ENCODE measurements around the gene SRRM2.

Gene SRRM2

DNA sequence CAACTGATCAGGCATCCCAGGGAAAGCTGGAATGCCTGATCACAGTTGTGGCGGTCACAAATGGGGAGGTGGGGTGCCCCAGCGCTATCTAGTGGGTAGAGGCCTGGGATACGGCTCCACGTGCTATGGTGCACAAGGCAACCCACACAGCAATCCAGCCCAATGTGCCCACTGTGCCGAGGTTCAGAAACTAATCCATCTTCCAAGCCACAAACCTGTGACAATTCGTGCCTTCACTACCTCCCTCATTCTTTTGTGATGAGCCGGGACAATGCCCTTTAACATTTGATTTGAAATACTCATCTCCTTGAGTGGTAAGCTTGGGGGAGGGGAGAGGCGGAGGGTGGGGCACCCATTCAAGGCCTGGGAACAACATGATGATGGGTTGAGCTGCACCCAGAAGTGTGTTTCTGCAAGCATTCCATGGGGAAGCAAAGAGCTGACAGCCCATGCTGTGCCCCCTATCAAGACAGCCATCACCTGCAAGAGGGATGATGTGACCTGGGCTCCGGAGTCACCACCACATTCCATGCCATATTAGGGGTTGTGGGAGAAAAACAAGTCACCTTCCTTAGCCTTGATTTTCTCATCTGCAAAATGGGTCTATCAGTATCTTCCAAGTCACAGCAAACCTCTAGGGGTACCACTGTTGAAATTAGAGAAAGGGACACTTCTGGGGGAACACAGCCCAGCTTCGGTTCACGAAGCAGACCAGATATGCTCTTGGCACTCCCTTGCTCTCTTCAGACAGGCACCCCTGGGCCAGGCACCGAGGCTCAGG is 20.9 kb downstream of the SRRM2 start:
- Mint-ChIP-seq H3K27ac (peak overlapping the region; percentile 7), H3K4me3 (no peak overlapping the region), H3K27me3 (no peaks in the 10 kb centered on the region), H3K9me3 (no peaks in the 10 kb centered on the region), H3K36me3 (peaks cover 39% of the 10 kb centered on the region), H3K4me1 (peaks cover 49% of the 10 kb centered on the region)
- no peak for ATAC-seq

DNA sequence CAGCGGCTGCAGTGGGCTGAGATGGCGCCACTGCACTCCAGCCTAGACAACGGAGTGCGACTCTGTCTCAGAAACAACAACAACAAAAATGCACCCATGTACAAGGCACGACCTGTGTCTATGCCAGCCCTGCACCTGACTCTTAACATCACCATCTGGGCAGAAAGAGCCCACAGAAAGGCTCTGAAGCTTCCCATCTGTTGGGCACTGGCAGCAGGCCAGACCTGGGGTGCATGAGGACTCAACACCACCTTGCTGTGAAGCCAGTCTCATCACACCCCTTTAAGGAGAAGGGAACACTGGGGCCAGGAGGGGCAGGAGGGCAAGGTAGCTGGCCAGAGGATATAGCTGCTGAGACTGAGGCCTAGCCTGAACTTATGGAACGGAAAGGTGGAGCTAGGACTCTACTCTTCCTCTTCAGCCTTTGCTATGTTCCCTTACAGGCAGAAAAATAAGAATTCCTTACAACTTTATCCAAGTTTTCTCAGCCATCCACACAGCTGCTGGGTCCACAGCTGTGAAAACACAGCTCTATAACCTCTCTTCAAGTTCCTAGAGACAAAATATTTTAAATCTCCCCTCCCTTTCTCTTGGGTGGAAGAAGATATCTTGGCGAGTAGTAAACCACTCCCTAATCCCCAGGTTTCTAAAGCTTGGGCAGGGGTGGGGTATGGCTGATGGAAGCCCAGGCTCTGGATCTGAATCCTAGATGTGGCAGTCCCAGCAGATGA is 21.9 kb downstream of the SRRM2 start:
- Mint-ChIP-seq H3K27me3 (no peaks in the 10 kb centered on the region), H3K27ac (peak overlapping the region; percentile 24), H3K9me3 (no peaks in the 10 kb centered on the region), H3K4me1 (peaks cover 47% of the 10 kb centered on the region), H3K36me3 (peaks cover 31% of the 10 kb centered on the region), H3K4me3 (no peak overlapping the region)
- no peak for ATAC-seq

DNA sequence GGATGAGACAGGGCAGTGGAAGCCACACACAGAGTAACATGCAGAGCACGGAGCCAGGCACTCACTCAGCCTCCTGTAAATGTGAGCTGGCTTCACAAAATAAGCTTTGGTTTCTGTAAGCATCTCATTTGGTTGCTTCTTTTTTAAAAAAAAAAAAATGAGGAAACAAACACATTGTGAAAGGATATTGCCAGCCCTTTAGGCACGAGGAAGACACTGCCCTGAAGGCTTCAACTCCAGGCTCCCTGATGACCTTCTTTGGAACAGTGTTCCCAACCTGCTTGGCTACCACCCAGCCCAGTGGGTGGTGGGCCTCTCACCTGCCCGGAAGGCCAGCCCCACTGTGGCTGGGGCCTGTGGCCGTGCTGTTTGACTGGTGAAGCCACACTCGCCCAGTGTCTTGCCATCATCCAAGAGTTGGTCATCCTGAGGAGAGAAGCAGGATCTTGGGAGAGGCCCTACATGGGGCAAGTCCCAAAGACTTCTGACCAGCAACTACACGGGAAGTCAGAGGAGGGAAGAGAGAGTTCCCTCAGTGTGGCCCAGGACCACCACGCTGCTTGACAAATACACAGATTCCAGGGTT is 22.8 kb downstream of the SRRM2 start:
- Mint-ChIP-seq H3K9me3 (no peaks in the 10 kb centered on the region), H3K36me3 (peaks cover 22% of the 10 kb centered on the region), H3K4me3 (peak overlapping the region; percentile 41), H3K4me1 (peaks cover 46% of the 10 kb centered on the region), H3K27me3 (no peaks in the 10 kb centered on the region), H3K27ac (no peak overlapping the region)
- no peak for ATAC-seq

DNA sequence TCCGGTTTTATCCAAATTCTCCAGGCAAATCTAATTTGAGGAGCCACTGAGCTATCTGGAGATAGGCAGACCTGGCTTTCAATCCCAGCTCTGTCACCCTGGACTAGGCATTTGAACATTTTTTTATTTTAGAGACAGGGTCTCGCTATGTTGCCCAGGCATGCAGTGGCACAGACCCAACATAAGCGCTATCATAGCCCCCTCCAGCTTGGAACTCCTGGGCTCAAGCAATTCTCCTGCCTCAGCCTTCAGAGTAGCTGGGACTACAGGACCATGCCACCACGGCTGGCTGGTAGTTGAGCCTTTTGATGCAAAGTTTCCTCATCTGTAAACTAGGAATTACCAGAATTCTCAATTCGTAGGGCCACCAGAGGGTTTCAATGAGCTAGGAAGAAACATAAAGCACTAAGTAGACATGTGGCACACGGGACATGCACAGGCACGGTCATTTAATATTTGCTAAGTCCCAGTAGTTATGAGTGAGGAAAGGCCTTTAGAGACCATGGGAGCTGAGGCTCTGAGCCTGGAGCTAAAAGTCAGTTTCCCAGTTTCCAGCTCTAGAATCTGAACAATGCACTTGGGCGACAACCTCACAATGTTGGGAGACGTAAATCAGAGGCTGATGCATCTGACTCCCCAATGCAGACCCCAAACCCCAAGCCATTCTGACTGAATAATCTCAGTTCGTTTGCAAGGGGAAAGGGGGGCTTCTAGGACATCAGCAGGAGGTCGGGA is 23.5 kb downstream of the SRRM2 start:
- Mint-ChIP-seq H3K4me1 (peaks cover 43% of the 10 kb centered on the region), H3K4me3 (peak overlapping the region; percentile 91), H3K9me3 (no peaks in the 10 kb centered on the region), H3K27me3 (no peaks in the 10 kb centered on the region), H3K36me3 (peaks cover 17% of the 10 kb centered on the region), H3K27ac (peak overlapping the region; percentile 99)
- no peak for ATAC-seq

DNA sequence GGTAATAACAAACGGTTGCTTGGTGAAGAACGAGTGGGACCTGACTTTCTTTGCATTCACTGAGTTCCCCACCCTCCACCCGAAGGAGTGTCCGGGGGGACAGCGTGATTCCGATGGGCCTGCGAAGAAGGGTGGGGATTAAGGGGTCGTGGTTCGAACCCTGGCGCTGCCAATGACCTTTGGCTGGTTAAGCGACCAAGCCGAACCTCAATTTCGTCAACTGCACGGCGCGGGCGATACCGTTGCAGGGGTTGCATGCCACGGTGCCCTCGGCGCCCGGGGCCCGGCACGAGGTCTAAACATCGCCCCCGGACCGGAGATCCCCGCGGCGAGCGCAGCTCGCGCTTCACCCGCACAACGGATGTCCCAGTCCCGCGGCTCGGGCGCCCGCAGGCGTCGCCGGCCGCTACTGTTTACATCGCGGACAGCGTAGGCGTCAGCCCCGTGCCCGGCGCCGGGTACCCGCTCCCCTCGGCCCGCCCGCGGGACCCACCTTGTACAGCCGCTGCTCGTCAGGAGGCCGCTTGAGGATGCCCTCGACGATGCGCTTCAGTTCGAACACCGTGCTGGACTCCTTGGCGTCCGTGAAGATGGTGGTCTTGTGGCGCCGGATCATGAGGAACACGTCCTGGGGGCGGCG is 24.2 kb downstream of the SRRM2 start:
- H3K4me1 Mint-ChIP-seq: peaks cover 40% of the 10 kb centered on the region
- ATAC-seq: peak; percentile 65

DNA sequence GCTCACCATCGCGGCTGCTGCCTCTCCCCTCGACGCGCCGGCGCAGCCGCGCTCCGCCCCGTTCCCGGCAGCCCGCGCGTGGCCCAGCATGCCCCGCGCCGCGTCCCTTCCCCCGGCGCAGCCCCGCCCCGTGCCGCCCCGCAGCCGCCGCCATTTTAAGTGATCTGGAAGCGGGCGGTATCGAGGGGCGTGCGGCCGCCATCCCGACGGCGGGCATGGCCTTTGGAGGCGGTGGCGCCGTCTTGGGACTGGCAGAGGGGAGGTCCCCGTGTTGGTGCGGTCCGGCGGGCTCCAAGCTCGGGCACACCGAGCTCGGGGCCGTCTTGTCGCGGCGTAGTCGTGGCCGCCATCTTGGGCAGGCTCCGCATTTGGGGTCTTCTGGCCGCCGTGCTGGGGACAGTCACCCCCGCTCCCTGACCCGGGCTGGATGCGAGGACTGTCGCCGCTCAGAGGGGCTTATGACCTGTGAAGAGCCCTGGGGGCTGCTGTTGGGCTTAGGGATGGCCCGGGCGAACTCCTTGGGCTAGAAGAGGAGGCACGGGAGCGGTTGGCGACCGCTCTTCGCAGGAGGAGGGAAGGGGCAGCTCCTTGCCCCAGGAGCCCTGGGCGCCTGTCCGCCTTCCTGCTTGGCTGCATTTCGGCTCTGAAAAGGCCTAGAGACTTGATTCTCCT is 24.9 kb downstream of the SRRM2 start, which contains the start of gene ELOB:
ELOB (minus strand) TSS at position 50 of the 672 bp plus-strand sequence; CDS start at position 9, 41 bp downstream.
- no peaks in the 10 kb centered on the region for H3K9me3 Mint-ChIP-seq
- peaks cover 8% of the 10 kb centered on the region for H3K36me3 Mint-ChIP-seq

More for the DNA sequence above, 24.2 kb downstream of the SRRM2 start:
- Mint-ChIP-seq H3K9me3 (no peaks in the 10 kb centered on the region), H3K4me3 (peak overlapping the region; percentile 91), H3K36me3 (peaks cover 13% of the 10 kb centered on the region), H3K27ac (peak overlapping the region; percentile 99), H3K27me3 (no peaks in the 10 kb centered on the region)

DNA sequence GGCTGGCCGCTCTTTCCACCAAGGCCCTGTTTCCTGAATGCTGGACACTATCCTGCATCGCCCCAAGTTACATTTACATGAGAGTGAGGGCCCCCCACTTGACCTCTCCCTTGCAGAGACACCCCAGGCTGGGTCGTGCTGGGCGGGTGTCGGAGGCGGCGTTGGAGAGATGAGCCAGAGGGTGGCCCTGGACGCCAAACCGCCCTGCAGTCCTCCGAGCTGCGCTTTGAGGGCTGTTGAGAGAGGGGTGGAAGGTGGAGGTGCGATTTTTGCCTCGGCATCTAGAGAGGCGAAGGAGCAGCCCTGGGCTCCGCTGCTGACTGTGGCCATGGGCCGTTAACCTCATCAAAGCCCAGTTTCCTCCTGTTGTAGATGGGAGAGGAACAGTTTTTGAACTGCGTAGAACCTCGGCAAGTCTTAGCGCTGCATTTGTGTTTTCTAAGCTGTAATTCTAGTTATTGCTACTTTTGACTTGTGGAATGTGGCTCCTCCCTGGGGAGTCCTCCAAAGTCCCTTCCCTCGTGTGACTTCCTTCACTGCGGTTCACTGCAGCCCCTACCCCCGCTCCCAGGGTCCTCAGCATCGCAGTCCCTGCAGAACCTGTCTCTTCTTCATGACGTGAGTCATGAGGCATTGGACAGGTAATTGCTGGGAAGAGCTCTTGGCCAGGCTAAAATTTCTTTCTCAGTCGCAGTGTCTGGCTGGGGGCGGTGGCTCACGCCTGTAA is 25.6 kb downstream of the SRRM2 start:
- H3K9me3 Mint-ChIP-seq: no peaks in the 10 kb centered on the region
- H3K4me3 Mint-ChIP-seq: peak overlapping the region; percentile 91
- peaks cover 33% of the 10 kb centered on the region for H3K4me1 Mint-ChIP-seq

More for the DNA sequence above, 24.9 kb downstream of the SRRM2 start, which contains the start of gene ELOB:
- peak within 1 kb of the TSS; percentile 99 for H3K27ac Mint-ChIP-seq
- H3K4me1 Mint-ChIP-seq: peaks cover 40% of the 10 kb centered on the region
- no peaks in the 10 kb centered on the region for H3K27me3 Mint-ChIP-seq
- peak; percentile 94 for ATAC-seq
- peak within 1 kb of the TSS; percentile 91 for H3K4me3 Mint-ChIP-seq

DNA sequence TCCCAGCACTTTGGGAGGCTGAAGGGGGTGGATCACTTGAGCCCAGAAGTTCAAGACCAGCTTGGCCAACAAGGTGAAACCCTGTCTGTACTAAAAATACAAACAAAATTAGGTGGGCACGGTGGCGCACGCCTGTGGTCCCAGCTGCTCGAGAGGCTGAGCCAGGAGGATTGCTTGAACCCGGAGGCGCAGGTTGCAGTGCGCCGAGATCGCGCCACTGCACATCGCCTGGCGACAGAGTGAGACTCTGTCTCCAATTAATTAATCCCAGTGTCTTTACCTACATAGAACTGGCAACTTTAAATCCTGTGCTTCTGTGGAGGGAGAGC is 26.2 kb downstream of the SRRM2 start:
- peak overlapping the region; percentile 99 for H3K27ac Mint-ChIP-seq
- H3K27me3 Mint-ChIP-seq: no peaks in the 10 kb centered on the region
- peak overlapping the region; percentile 91 for H3K4me3 Mint-ChIP-seq
- H3K4me1 Mint-ChIP-seq: peaks cover 33% of the 10 kb centered on the region
- H3K36me3 Mint-ChIP-seq: no peaks in the 10 kb centered on the region
- ATAC-seq: no peak
- H3K9me3 Mint-ChIP-seq: no peaks in the 10 kb centered on the region

More for the DNA sequence above, 25.6 kb downstream of the SRRM2 start:
- peak overlapping the region; percentile 99 for H3K27ac Mint-ChIP-seq
- H3K27me3 Mint-ChIP-seq: no peaks in the 10 kb centered on the region
- peak; percentile 40 for ATAC-seq
- peaks cover under 1% of the 10 kb centered on the region for H3K36me3 Mint-ChIP-seq

DNA sequence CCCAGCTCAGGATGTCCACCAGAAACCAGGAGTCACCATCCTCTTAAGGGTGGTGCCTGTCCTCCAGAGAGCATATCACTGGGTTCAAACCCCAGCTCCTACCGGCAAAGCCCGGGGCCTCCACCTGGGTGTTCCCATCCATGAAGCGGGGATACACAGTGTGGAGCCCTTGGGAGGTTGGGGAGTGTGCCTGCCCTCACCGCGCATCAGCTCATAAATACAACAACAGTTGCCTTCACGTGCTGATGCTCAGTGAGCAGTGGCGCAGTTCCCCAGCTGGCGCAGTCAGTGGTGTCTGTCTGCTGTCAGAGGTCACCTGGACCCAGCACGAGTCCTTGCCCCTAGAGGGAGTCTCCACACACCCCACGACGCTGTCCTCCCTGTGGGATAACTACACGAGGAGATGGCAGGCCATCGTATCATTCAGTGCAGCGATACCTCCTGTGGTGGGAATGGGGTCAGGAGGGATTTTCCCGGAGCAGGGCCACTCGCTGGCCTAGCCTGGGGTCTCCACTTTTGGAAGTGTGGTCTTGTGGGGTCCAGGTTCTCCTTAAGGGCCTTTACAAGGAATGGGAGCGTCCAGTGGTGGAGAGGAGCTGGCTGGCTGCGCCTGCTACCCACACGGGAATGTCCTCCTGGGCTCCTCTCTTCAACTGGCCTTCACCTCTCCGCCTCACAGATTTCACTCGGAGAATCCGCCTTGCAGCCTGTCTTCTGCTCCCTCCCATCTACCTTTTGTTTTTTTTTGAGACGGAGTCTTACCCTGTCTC is 26.9 kb downstream of the SRRM2 start:
- Mint-ChIP-seq H3K27ac (no peak overlapping the region), H3K27me3 (no peaks in the 10 kb centered on the region), H3K4me1 (peaks cover 29% of the 10 kb centered on the region), H3K36me3 (no peaks in the 10 kb centered on the region), H3K9me3 (no peaks in the 10 kb centered on the region), H3K4me3 (no peak overlapping the region)
- no peak for ATAC-seq

DNA sequence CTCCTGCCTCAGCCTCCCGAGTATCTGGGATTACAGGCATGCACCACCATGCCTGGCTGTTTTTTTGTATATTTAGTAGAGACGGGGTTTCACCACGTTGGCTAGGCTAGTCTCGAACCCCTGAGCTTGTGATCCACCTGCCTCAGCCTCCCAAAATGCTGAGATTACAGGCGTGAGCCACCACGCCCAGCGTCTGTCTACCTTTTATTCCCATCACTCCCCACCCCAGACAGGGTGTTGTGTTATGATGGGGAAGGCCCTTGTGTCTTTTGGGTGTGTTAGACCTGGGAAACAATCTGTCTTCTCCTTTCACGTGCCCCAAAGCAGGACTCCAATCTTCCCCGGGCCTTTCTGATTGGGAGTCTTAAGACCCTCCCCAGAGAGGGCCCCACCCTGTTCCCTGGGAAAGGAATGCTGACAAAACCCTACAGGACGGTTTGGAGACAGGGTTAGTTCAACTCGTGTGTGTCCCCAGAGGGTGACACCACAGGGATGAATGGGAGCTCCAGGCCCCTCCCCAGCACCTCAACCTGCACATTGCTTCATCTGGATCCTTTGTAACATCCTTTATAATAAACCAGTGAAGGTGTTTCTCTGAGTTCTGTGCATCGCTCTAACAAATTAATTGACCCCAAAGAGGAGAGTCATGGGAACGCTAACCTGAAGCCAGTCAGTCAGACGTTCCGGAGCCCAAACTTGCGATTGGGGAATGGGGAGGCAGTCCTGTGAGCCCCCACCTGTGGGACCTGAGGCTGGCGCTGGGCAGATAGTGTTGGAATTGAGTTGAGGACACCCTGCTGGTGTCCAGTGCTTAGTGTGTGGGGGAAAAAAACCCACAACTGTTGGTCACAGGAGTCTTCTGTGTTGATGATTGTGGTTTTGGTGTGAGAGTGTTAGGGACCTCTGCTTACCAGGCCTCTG is 27.8 kb downstream of the SRRM2 start:
- no peaks in the 10 kb centered on the region for H3K27me3 Mint-ChIP-seq
- no peaks in the 10 kb centered on the region for H3K36me3 Mint-ChIP-seq
- no peak for ATAC-seq
- peaks cover 34% of the 10 kb centered on the region for H3K4me1 Mint-ChIP-seq
- H3K4me3 Mint-ChIP-seq: no peak overlapping the region
- H3K9me3 Mint-ChIP-seq: no peaks in the 10 kb centered on the region
- no peak overlapping the region for H3K27ac Mint-ChIP-seq

DNA sequence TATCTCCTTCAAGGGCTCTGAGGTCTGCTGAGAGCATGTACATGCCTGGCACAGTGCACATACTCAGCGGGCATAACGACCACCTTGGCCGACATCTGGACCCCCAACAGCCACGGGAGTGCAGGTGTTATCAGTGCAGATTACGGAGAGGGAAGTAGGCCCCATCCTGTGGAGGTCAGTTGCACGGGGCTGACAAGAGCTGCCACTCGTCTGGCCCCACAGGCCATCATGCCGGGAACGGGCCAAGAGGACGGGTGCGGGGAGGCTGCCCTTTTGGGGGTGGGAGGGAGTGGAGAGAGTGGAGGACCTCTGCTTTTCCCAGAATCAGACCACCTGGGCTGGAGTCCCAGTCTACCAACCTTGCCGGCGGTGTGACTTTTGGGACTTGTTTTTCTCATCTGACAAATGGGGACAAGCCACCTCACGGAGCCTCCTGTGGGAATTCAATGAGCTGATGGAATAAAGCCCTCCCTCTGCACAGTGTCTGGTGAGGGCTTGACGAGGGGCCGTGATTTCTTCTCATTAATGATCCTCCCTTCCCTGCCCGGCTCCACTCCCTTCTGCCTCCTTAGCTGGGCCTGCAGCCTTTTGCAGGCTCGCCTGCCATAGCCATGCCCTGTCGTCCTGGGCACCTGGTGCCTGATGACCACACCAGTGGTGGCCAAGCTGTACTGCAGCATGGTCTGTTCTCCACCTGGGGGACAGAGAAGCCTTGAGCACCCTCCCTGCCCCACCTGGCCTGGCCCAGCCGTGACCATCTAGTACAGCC is 30.3 kb downstream of the SRRM2 start:
- no peak overlapping the region for H3K4me3 Mint-ChIP-seq
- no peak overlapping the region for H3K27ac Mint-ChIP-seq
- ATAC-seq: no peak
- peaks cover 28% of the 10 kb centered on the region for H3K4me1 Mint-ChIP-seq
- H3K9me3 Mint-ChIP-seq: no peaks in the 10 kb centered on the region
- peaks cover 14% of the 10 kb centered on the region for H3K27me3 Mint-ChIP-seq
- H3K36me3 Mint-ChIP-seq: no peaks in the 10 kb centered on the region
